ACC112 (cell line): ENCODE measurements around the gene IRF3.
A peak's percentile ranks its signal among the peaks of the same experiment; 100 is the strongest.

ENCODE experiments used
- H2AFZ ChIP-seq: fragments of 200-600 bp; sonication (generic); one replicate; pipeline ENCODE4 v1.6.0; 2017; ENCODE audit warnings: antibody characterized with exemption, low read length; ENCODE audit not compliant: unreplicated experiment
- H3K27ac ChIP-seq: fragments of 200-600 bp; sonication (generic); 2 replicates; pipeline ENCODE4 v1.5.1; 2014; ENCODE audit warnings: low read depth, mild to moderate bottlenecking, antibody characterized with exemption, low read length, moderate library complexity
- H3K27me3 ChIP-seq: fragments of 200-600 bp; sonication (generic); 2 replicates; pipeline ENCODE4 v1.6.1; 2014; ENCODE audit warnings: mild to moderate bottlenecking, antibody characterized with exemption, low read length, moderate library complexity, mixed read lengths; ENCODE audit not compliant: insufficient read depth
- H3K36me3 ChIP-seq: fragments of 200-600 bp; sonication (generic); 2 replicates; pipeline ENCODE4 v1.6.1; 2016; ENCODE audit warnings: mild to moderate bottlenecking, antibody characterized with exemption, low read length, moderate library complexity, mixed read lengths; ENCODE audit not compliant: insufficient read depth
- H3K4me1 ChIP-seq: fragments of 200-600 bp; sonication (generic); one replicate; pipeline ENCODE4 v1.6.1; 2016; ENCODE audit warnings: low read length, mixed read lengths; ENCODE audit not compliant: insufficient read depth, unreplicated experiment, control insufficient read depth
- H3K4me3 ChIP-seq: fragments of 200-600 bp; sonication (generic); 2 replicates; pipeline ENCODE4 v1.5.1; 2014; ENCODE audit warnings: mild to moderate bottlenecking, low read depth, low read length
- H3K79me2 ChIP-seq: fragments of 200-600 bp; sonication (generic); one replicate; pipeline ENCODE4 v1.6.0; 2016; ENCODE audit warnings: low read length; ENCODE audit not compliant: control insufficient read depth, unreplicated experiment, insufficient read depth

IRF3 gene

GRCh38 chr19:49687150-49687549 lies 21.5 kb upstream of the IRF3 start:
- H3K79me2 ChIP-seq: no peaks in the 10 kb centered on the region
- no peak overlapping the region for H3K4me3 ChIP-seq
- H2AFZ ChIP-seq: no peak overlapping the region
- peaks cover 3% of the 10 kb centered on the region; the same call in 1 of the 2 replicates for H3K36me3 ChIP-seq
- no peak overlapping the region for H3K27ac ChIP-seq
- H3K27me3 ChIP-seq: no peaks in the 10 kb centered on the region
- H3K4me1 ChIP-seq: no peaks in the 10 kb centered on the region

DNA sequence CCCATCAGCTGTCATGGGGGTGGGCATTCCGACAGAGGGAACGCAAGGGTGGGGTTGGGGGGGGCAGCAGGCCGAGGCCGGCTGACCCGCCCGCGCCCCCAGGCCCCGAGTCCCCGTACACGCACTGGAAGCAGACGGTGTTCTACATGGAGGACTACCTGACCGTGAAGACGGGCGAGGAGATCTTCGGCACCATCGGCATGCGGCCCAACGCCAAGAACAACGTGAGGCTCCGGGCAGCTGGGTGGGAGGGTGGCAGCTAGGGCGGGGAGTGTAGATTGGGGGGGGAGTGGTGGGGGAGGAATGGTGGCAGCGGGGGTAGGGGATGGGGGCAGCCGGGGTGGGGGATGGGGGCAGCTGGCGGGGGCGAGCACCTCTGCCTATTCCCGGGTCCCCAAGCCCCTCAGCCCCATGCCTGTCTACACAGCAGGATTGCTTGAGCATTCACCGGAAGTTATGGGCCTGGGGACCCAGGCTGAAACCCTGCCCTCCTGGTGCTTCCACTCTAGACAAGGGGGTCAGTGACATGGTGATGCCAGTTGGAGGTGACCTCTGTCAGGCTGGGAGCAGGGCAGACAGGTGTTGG lies 20.9 kb upstream of the IRF3 start:
- H3K79me2 ChIP-seq: no peaks in the 10 kb centered on the region
- no peak overlapping the region for H2AFZ ChIP-seq
- no peaks in the 10 kb centered on the region for H3K27me3 ChIP-seq
- H3K36me3 ChIP-seq: peaks cover 3% of the 10 kb centered on the region; the same call in 1 of the 2 replicates
- no peaks in the 10 kb centered on the region for H3K4me1 ChIP-seq
- H3K27ac ChIP-seq: no peak overlapping the region
- H3K4me3 ChIP-seq: no peak overlapping the region

DNA sequence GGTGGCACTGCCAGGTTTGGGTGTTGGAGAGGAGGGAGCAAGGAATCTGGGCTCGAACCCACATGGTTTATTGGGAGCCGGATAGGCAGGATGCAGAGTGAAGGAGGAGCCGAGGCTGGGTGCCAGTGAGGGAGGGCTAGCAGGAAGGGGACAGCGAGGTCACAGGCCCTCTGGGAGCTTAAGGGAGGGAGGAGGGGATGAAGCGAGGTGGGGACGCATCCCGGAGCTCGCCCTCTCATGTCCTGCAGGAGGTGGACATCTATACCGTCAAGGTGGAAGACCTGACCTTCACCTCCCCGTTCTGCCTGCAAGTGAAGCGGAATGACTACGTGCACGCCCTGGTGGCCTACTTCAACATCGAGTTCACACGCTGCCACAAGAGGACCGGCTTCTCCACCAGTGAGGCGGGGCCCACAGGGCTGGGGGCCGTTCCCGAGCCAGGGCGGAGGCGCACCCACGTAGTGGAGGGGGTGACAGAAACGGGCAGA lies 20.2 kb upstream of the IRF3 start:
- Histone ChIP-seq H3K36me3 (peaks cover 3% of the 10 kb centered on the region; the same call in 1 of the 2 replicates), H3K27ac (no peak overlapping the region), H3K4me3 (no peak overlapping the region), H2AFZ (no peak overlapping the region), H3K4me1 (peaks cover 3% of the 10 kb centered on the region), H3K27me3 (no peaks in the 10 kb centered on the region), H3K79me2 (peaks cover 4% of the 10 kb centered on the region)

- Histone ChIP-seq H3K4me1 (peaks cover 9% of the 10 kb centered on the region), H3K79me2 (peaks cover 11% of the 10 kb centered on the region), H3K4me3 (no peak overlapping the region), H3K27me3 (no peaks in the 10 kb centered on the region), H3K36me3 (peaks cover 3% of the 10 kb centered on the region; the same call in 1 of the 2 replicates), H2AFZ (no peak overlapping the region), H3K27ac (no peak overlapping the region)
Measured at GRCh38 chr19:49684983-49685553, 19.4 kb upstream of the IRF3 start.

DNA sequence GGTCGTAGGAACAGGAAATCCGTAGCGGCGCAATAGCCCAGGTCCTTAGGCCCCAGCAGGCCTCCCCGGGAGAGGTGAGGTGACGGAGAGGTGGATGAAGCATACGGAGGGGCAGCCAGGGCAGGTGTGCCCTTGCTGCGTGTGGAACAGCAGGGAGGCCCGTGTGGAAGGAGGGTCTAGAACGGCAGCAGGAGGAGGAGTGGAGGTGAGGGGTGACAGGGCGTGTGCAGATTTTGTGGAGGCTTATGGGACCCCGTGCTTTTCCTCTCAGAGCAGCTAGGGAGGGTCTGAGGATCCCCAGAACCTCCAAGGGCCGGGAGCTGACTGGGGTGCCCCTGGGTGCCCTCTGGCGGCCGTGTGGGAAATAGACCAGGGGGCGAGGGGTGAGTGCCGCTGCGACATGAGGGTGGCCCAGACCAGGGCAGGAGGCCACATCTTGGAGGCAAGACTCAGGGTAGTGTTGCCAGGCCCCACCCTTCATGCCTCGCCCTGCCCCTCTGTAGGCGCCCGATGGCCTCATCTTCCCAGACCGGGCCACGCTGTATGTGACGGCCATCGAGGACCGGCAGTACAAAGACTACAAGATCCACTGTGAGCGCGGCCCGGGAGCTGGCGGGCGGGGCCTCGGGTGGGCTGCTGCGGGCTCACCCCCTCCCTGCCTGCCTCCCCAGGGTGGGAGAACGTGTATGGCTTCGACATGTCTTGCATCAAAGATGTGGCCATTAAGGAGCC lies 18.8 kb upstream of the IRF3 start:
- Histone ChIP-seq H3K27me3 (no peaks in the 10 kb centered on the region), H2AFZ (no peak overlapping the region), H3K36me3 (peaks cover 3% of the 10 kb centered on the region; the same call in 1 of the 2 replicates), H3K27ac (no peak overlapping the region), H3K4me1 (peaks cover 11% of the 10 kb centered on the region), H3K79me2 (peaks cover 18% of the 10 kb centered on the region), H3K4me3 (no peak overlapping the region)

DNA sequence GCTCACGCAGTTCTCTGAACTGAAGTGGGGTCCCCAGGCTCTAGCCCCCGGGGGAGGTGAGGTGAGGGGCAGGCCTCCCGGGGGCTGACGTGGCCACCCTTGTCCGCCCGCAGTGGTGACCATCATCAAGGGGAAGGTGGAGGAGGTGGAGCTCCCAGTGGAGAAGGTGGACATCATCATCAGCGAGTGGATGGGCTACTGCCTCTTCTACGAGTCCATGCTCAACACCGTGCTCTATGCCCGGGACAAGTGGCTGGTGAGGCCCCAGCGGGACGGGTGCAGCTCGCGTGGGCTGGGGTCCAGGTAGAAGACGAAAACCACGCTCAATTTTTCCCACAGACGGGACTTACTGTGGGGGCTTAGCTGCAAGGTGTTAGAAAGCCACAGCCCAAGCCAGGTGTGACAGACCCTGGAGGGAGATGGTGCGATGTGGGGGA lies 18.2 kb upstream of the IRF3 start:
- Histone ChIP-seq H3K36me3 (peaks cover 3% of the 10 kb centered on the region; the same call in 1 of the 2 replicates), H3K4me1 (peaks cover 15% of the 10 kb centered on the region), H2AFZ (no peak overlapping the region), H3K27me3 (no peaks in the 10 kb centered on the region), H3K4me3 (no peak overlapping the region), H3K79me2 (peaks cover 23% of the 10 kb centered on the region), H3K27ac (no peak overlapping the region)

DNA sequence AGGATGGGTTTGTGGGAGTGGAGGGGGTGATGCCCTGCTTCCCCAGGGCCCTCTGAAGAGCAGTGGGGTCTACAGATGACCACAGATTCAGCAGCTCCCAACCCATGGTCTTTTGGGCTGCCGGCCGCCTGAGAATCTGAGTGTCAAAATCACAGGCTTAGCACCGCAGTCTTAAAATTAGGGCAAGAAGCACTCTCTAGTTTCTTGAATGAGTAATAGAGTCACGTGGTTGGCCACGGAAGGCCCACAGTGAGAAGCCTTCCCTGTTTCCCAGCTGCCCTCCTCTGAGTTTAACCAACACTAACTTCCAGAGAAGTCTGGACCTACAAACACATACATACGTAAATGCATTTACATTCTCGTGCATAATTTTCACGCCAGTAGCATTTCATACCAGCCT lies 16.6 kb upstream of the IRF3 start:
- Histone ChIP-seq H3K27ac (no peak overlapping the region), H2AFZ (no peak overlapping the region), H3K4me3 (no peak overlapping the region), H3K36me3 (peaks cover 3% of the 10 kb centered on the region; the same call in 1 of the 2 replicates), H3K79me2 (peaks cover 34% of the 10 kb centered on the region), H3K27me3 (no peaks in the 10 kb centered on the region), H3K4me1 (peaks cover 15% of the 10 kb centered on the region)

DNA sequence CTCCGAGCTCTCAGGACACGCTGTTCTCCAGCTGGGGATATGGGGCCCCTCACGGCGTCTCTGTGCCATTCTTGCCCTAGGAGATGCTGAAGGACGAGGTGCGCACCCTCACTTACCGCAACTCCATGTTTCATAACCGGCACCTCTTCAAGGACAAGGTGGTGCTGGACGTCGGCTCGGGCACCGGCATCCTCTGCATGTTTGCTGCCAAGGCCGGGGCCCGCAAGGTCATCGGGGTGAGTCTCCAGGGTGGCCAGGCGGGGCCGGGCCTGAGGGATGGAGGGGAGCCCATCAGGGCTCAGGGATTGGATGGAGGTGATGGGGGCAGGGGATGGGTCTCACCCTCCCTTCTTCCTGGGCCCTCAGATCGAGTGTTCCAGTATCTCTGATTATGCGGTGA lies 16.2 kb upstream of the IRF3 start:
- H3K4me3 ChIP-seq: no peak overlapping the region
- H3K36me3 ChIP-seq: peaks cover 3% of the 10 kb centered on the region; the same call in 1 of the 2 replicates
- peaks cover 15% of the 10 kb centered on the region for H3K4me1 ChIP-seq
- no peak overlapping the region for H3K27ac ChIP-seq
- no peaks in the 10 kb centered on the region for H3K27me3 ChIP-seq
- H2AFZ ChIP-seq: no peak overlapping the region
- peaks cover 34% of the 10 kb centered on the region for H3K79me2 ChIP-seq

- peaks cover 3% of the 10 kb centered on the region; the same call in 1 of the 2 replicates for H3K36me3 ChIP-seq
- peak overlapping the region; percentile 37; the same call in 1 of the 2 replicates for H3K4me3 ChIP-seq
- H3K27ac ChIP-seq: no peak overlapping the region
- peaks cover 34% of the 10 kb centered on the region for H3K79me2 ChIP-seq
- peaks cover 15% of the 10 kb centered on the region for H3K4me1 ChIP-seq
- H3K27me3 ChIP-seq: no peaks in the 10 kb centered on the region
- H2AFZ ChIP-seq: no peak overlapping the region
Measured at GRCh38 chr19:49680421-49681351, 15.0 kb upstream of the IRF3 start.
